Activated B cell treated with CpG ODN at 0.5 μM for 24 hours (primary cell): ENCODE results near the gene C9. TPM values are rescaled to one million over a fixed set of nuclear protein-coding genes. Genes with fewer than 3 reads are reported as not detected.
"Not testable (repeated sequence)": the region's sequence is repeated elsewhere in the genome, so short reads cannot be mapped to it uniquely, and the experiment has no call there.

ENCODE experiments used
- ATAC-seq: fragments of 200-7000 bp; cut with Tn5 transposase; one replicate; pipeline ENCODE4 v1.10.0; 2021; ENCODE audit warnings: low read depth, mild to moderate bottlenecking, moderate library complexity
- CTCF ChIA-PET: fragments of 350-600 bp; sonication (Branson Sonifier 250); formaldehyde crosslinking; loops from one replicate; lab custom pipeline; 2021; ENCODE audit warnings: antibody characterized with exemption; lab: Charles Lee
- POLR2A ChIA-PET: fragments of 350-600 bp; sonication (Branson Sonifier 250); formaldehyde crosslinking; loops from one replicate; lab custom pipeline; 2021; ENCODE audit warnings: antibody characterized with exemption; lab: Charles Lee
- DNase-seq: peaks from one replicate; pipeline ENCODE4 v3.0.0; 2022
- H3K27ac Mint-ChIP-seq: one replicate; pipeline ENCODE4 v1.8.0; 2020; ENCODE audit warnings: mixed read lengths
- H3K27me3 Mint-ChIP-seq: one replicate; pipeline ENCODE4 v1.8.0; 2021; ENCODE audit warnings: mixed read lengths
- H3K36me3 Mint-ChIP-seq: one replicate; pipeline ENCODE4 v1.8.0; 2021; ENCODE audit warnings: low read depth, mixed read lengths
- H3K4me1 Mint-ChIP-seq: one replicate; pipeline ENCODE4 v1.8.0; 2021; ENCODE audit warnings: mixed read lengths
- H3K4me3 Mint-ChIP-seq: one replicate; pipeline ENCODE4 v1.8.0; 2020; ENCODE audit warnings: mild to moderate bottlenecking, mixed read lengths
- H3K9me3 Mint-ChIP-seq: one replicate; pipeline ENCODE4 v1.8.0; 2020; ENCODE audit warnings: mixed read lengths
- CTCF ChIP-seq: fragments of 200-600 bp; IDR thresholded peaks from one replicate; pipeline ENCODE4 v1.8.0; 2022; ENCODE audit warnings: antibody characterized with exemption, mild to moderate bottlenecking
- intact Hi-C: fragments of 100-400 bp; cut with micrococcal nuclease; formaldehyde crosslinking; loops from one replicate; pipeline ENCODE4 v1.15.1; 2024
- total RNA-seq: library from RNA; stranded (reverse); gene quantifications from 2 replicates; pipeline ENCODE4 v1.2.3, GENCODE V29; 2022

The C9 gene
- total RNA-seq, 1 donor from 2014 or later = not detected

- CTCF ChIA-PET = interaction anchor here (0.7 to 5.8 kb wide), 10 partner anchors 9 to 863 kb away, joined by 3 to 90 read pairs (median 5); partner anchors contain the start of gene FYB1
- H3K27ac Mint-ChIP-seq = no peak overlapping the region
- no peaks in the 10 kb centered on the region for H3K36me3 Mint-ChIP-seq
- peak; percentile 38 for TF ChIP-seq CTCF
- POLR2A ChIA-PET = no interaction called here
- H3K4me1 Mint-ChIP-seq = peaks cover 2% of the 10 kb centered on the region
- peaks cover 2% of the 10 kb centered on the region for H3K9me3 Mint-ChIP-seq
- H3K4me3 Mint-ChIP-seq = no peak overlapping the region
- no peak for DNase-seq
- intact Hi-C loops = loop anchor here (1.0 kb wide), 4 partner anchors 66 to 842 kb away; no protein-coding TSS in a partner anchor
- ATAC-seq = peak; percentile 75
- peaks cover 15% of the 10 kb centered on the region for H3K27me3 Mint-ChIP-seq
These were observed 81.0 kb downstream of the C9 start for GRCh38 chr5:39283231-39283818.

- no peaks in the 10 kb centered on the region for H3K36me3 Mint-ChIP-seq
- ChIA-PET POLR2A (no interaction called here), CTCF (interaction anchor here (1.3 to 5.8 kb wide), 6 partner anchors 8 to 841 kb away, joined by 3 to 90 read pairs (median 12); partner anchors contain the start of gene FYB1)
- no peak for ATAC-seq
- H3K4me3 Mint-ChIP-seq = no peak overlapping the region
- intact Hi-C loops = no loop called here
- DNase-seq = no peak
- no peak overlapping the region for H3K27ac Mint-ChIP-seq
- H3K9me3 Mint-ChIP-seq = peaks cover 2% of the 10 kb centered on the region
- H3K4me1 Mint-ChIP-seq = peaks cover 2% of the 10 kb centered on the region
- TF ChIP-seq CTCF = no peak
- H3K27me3 Mint-ChIP-seq = peaks cover 15% of the 10 kb centered on the region
These were observed 81.7 kb downstream of the C9 start for GRCh38 chr5:39282561-39282960.

GRCh38 chr5:39275865-39276264 is 88.4 kb downstream of the C9 start:
- intact Hi-C loops = loop anchor here (2.0 kb wide), 1 partner anchor 201 kb away; the partner anchor contains the start of gene RICTOR
- Mint-ChIP-seq H3K4me1 (peaks cover 26% of the 10 kb centered on the region), H3K27ac (peak overlapping the region; percentile 94)
- DNase-seq, H3K36me3 Mint-ChIP-seq, H3K4me3 Mint-ChIP-seq, H3K9me3 Mint-ChIP-seq, ATAC-seq, H3K27me3 Mint-ChIP-seq, POLR2A ChIA-PET: not testable (repeated sequence)
- CTCF ChIA-PET = interaction anchor here (1.7 kb wide), 1 partner anchor 59 kb away, joined by 5 read pairs; no protein-coding TSS in a partner anchor

GRCh38 chr5:39274398-39275085 is 89.8 kb downstream of the C9 start:
- intact Hi-C loops = loop anchor here (1.0 to 2.0 kb wide), 2 partner anchors 200 to 1561 kb away; partner anchors contain the start of genes RICTOR and RPL37
- Mint-ChIP-seq H3K27ac (peak overlapping the region; percentile 94), H3K27me3 (no peaks in the 10 kb centered on the region), H3K36me3 (no peaks in the 10 kb centered on the region), H3K9me3 (no peaks in the 10 kb centered on the region), H3K4me1 (peaks cover 32% of the 10 kb centered on the region), H3K4me3 (peak overlapping the region; percentile 81)
- peak; percentile 80 for ATAC-seq
- ChIA-PET CTCF (interaction anchor here (1.4 to 1.7 kb wide), 2 partner anchors 9 to 57 kb away, joined by 5 to 6 read pairs; no protein-coding TSS in a partner anchor), POLR2A (interaction anchor here (0.6 to 0.8 kb wide), 2 partner anchors 72 to 99 kb away, joined by 3 to 4 read pairs; no protein-coding TSS in a partner anchor)
- DNase-seq = no peak
- TF ChIP-seq CTCF = no peak

- Mint-ChIP-seq H3K27ac (peak overlapping the region; percentile 76), H3K4me3 (no peak overlapping the region), H3K36me3 (no peaks in the 10 kb centered on the region), H3K27me3 (no peaks in the 10 kb centered on the region), H3K4me1 (peaks cover 32% of the 10 kb centered on the region), H3K9me3 (no peaks in the 10 kb centered on the region)
- ATAC-seq = no peak
- POLR2A ChIA-PET = no interaction called here
- no peak for DNase-seq
- no peak for TF ChIP-seq CTCF
- intact Hi-C loops = no loop called here
- CTCF ChIA-PET = no interaction called here
These were observed 90.9 kb downstream of the C9 start for GRCh38 chr5:39273314-39273954.

- DNase-seq, H3K9me3 Mint-ChIP-seq, CTCF ChIA-PET, H3K27ac Mint-ChIP-seq, H3K36me3 Mint-ChIP-seq, ATAC-seq, H3K27me3 Mint-ChIP-seq, H3K4me3 Mint-ChIP-seq, POLR2A ChIA-PET, intact Hi-C loops: not testable (repeated sequence)
- H3K4me1 Mint-ChIP-seq = peaks cover 32% of the 10 kb centered on the region
These were observed 91.4 kb downstream of the C9 start for GRCh38 chr5:39272869-39273231.
